Cardiac fibroblast (primary cell): ENCODE results near the gene TUB.

ENCODE experiments used
- DNase-seq, 2 donors: peaks; one replicate each; pipeline versions ENCODE4 v3.0.0 to v3.0.0-alpha.2; 2010; ENCODE audit warnings: low read depth in 2 of 2
- H3K4me3 ChIP-seq, 2 donors: replicated peaks in 1 of 2; 1 replicate in 1 of 2; 2 replicates in 1 of 2; pipeline ENCODE4 v1.5.1; 2011; ENCODE audit warnings: low read depth in 2 of 2, low read length in 2 of 2, mild to moderate bottlenecking in 2 of 2, moderate library complexity in 1 of 2
- TF ChIP-seq, protein P1 (sequence below): IDR thresholded peaks from one replicate; pipeline ENCODE4 v1.5.1; 2011; ENCODE audit warnings: low read depth, mild to moderate bottlenecking, low read length, inconsistent platforms

Gene TUB

GRCh38 chr11:8098879-8099278 is 17.9 kb downstream of the TUB start:
- TF ChIP-seq, protein P1, sequence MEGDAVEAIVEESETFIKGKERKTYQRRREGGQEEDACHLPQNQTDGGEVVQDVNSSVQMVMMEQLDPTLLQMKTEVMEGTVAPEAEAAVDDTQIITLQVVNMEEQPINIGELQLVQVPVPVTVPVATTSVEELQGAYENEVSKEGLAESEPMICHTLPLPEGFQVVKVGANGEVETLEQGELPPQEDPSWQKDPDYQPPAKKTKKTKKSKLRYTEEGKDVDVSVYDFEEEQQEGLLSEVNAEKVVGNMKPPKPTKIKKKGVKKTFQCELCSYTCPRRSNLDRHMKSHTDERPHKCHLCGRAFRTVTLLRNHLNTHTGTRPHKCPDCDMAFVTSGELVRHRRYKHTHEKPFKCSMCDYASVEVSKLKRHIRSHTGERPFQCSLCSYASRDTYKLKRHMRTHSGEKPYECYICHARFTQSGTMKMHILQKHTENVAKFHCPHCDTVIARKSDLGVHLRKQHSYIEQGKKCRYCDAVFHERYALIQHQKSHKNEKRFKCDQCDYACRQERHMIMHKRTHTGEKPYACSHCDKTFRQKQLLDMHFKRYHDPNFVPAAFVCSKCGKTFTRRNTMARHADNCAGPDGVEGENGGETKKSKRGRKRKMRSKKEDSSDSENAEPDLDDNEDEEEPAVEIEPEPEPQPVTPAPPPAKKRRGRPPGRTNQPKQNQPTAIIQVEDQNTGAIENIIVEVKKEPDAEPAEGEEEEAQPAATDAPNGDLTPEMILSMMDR: no peak
- DNase-seq: no peak

GRCh38 chr11:8099291-8099899 is 18.4 kb downstream of the TUB start:
- TF ChIP-seq, protein P1: peak; percentile 87

More at GRCh38 chr11:8098879-8099278, 17.9 kb downstream of the TUB start:
- no peak overlapping the region for H3K4me3 ChIP-seq

DNA sequence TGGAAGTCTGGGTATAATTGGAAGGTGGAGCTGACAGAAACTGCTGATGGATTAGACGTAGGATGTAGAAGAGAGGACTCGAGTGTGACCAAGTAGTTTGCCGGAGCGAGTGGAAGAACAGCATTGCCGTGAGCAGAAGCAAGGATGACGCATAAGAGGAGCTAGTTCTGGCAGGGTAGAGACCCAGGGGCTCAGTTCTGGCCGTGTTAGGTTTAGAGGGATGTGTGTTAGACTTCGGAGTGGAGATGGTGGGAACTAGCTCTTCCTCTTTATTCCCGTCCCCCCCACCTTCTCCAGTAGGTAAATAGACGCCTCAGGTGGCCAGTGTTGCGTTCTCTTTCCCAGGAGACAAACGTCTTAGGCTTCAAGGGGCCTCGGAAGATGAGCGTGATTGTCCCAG is 19.1 kb downstream of the TUB start:
- TF ChIP-seq, protein P1: no peak

More at GRCh38 chr11:8099291-8099899, 18.4 kb downstream of the TUB start:
- H3K4me3 ChIP-seq: no peak overlapping the region
- peak; percentile 89 for DNase-seq

GRCh38 chr11:8100605-8101004 is 19.6 kb downstream of the TUB start:
- no peak overlapping the region for H3K4me3 ChIP-seq
- TF ChIP-seq, protein P1: no peak
- no peak for DNase-seq

More for the DNA sequence above, 19.1 kb downstream of the TUB start:
- DNase-seq: no peak
- H3K4me3 ChIP-seq: no peak overlapping the region

- TF ChIP-seq, protein P1: no peak
Observed at GRCh38 chr11:8101421-8101820, 20.4 kb downstream of the TUB start.

DNA sequence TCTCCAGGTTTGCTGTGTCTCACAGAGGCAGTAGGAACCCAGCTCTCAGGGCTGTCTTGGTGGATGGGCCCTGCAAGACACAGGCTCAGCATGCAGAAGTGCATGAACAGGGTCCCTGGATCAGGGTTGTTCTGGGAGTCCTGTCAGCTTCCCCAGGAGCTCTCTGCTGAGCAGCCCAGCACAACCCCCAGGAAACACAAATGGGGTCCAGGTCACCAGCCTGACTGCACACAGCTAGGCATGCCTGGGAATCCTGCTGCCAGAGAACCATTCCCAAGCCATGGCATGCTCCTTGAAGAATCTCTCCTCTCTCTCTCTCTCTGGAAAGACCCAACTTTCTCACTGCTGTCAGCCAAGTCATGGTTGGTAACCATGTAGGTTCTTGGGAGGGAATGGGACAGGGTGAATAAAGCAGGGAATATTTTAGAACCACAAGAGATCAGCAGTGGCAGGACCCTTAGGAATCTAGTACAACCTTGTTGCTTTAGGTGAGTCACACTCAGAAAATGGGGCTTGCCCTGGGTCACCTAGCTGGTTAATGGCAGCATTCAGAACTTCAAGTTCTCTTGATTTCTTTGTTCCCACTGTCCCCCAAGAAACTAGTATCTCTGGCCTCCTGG is 21.4 kb downstream of the TUB start:
- no peak overlapping the region for H3K4me3 ChIP-seq
- DNase-seq: no peak
- TF ChIP-seq, protein P1: no peak

More at GRCh38 chr11:8101421-8101820, 20.4 kb downstream of the TUB start:
- DNase-seq: no peak
- no peak overlapping the region for H3K4me3 ChIP-seq
